HepG2 (cell line): ENCODE data around the gene CAMK2D. TPM values are rescaled to one million over a fixed set of nuclear protein-coding genes. Genes with fewer than 3 reads are reported as not detected.

Experiments
- CERS6 ChIP-seq: sonication (generic); formaldehyde crosslinking; IDR thresholded peaks from 2 replicates; pipeline ENCODE4 v1.5.0; 2020; ENCODE audit warnings: missing genetic modification reagents
- MATR3 ChIP-seq: sonication (generic); formaldehyde crosslinking; IDR thresholded peaks from 2 replicates; pipeline ENCODE4 v1.4.0; 2020; ENCODE audit warnings: missing genetic modification reagents
- MIER2 ChIP-seq: IDR thresholded peaks from 2 replicates; pipeline ENCODE4 v1.6.1; 2016; ENCODE audit warnings: missing biosample characterization, missing genetic modification reagents
- SIN3A ChIP-seq: IDR thresholded peaks from 2 replicates; pipeline ENCODE4 v1.6.1; 2011; ENCODE audit warnings: low read depth, mild to moderate bottlenecking, control low read depth, low read length, borderline replicate concordance
- SNAPC4 ChIP-seq: sonication (generic); formaldehyde crosslinking; IDR thresholded peaks from 2 replicates; pipeline ENCODE4 v1.4.0; 2020; ENCODE audit warnings: mild to moderate bottlenecking, missing genetic modification reagents
- SOX6 ChIP-seq, 2 experiments: fragments of 450-650 bp in 1 of 2; sonication (generic) in 1 of 2; formaldehyde crosslinking in 1 of 2; IDR thresholded peaks; 2 replicates each; pipeline versions ENCODE4 v1.4.0 to v1.6.1; 2017 to 2020; ENCODE audit warnings: antibody characterized with exemption in 1 of 2, mild to moderate bottlenecking in 1 of 2, missing genetic modification reagents in 1 of 2
- ZNF18 ChIP-seq: sonication (generic); formaldehyde crosslinking; IDR thresholded peaks from 2 replicates; pipeline ENCODE4 v1.8.0; 2022; ENCODE audit warnings: mild to moderate bottlenecking, missing genetic modification reagents; ENCODE audit not compliant: insufficient replicate concordance
- ZNF207 ChIP-seq: fragments of 450-650 bp; IDR thresholded peaks from 2 replicates; pipeline ENCODE4 v1.6.1; 2016; ENCODE audit warnings: antibody characterized with exemption, borderline replicate concordance
- polyA plus RNA-seq, 8 experiments: library from polyadenylated mRNA; depleted of rRNA in 3 of 8; stranded (reverse) in 7 of 8; unstranded in 1 of 8; fragments of >200 nt; fragmentation: Illumina TruSeq in 4 of 8; extraction: Trizol in 4 of 8; gene quantifications; 2 replicates each; pipeline versions ENCODE4 v1.2.1 to v1.2.3, GENCODE V29; 2011 to 2016; ENCODE audit warnings: low read depth in 4 of 8, missing spikeins in 1 of 8, mixed read lengths in 1 of 8; ENCODE audit not compliant: insufficient read depth in 1 of 8
- total RNA-seq, 5 experiments: library from RNA; depleted of rRNA; stranded (reverse); fragments of >200 nt; fragmentation: Illumina TruSeq; extraction: Trizol; gene quantifications; 2 replicates each; pipeline ENCODE4 v1.2.3, GENCODE V29; 2016; ENCODE audit warnings: low read depth in 1 of 5

Gene CAMK2D
- total and polyA plus RNA-seq, 2 of the 13 experiments (the other 11 are each of a cell fraction or from before 2014, with no cell fraction given) = 18.0 to 65.4 TPM

- TF ChIP-seq SNAPC4 (CRISPR knock-in tag) (no peak), CERS6 (CRISPR knock-in tag) (no peak), ZNF18 (CRISPR knock-in tag) (no peak), SOX6 (IDR thresholded peaks at IDR 0.05) (no peak), SOX6 (CRISPR knock-in tag; IDR thresholded peaks at IDR 0.05) (no peak), MATR3 (CRISPR knock-in tag) (no peak), MIER2 (CRISPR knock-in tag) (no peak), ZNF207 (no peak), SIN3A (no peak)
These were observed 279.2 kb downstream of the CAMK2D start (continued) for GRCh38 chr4:113482325-113482724.
